Activated CD4-positive, alpha-beta memory T cell treated with anti-CD3 and anti-CD28 coated beads for 36 hours (primary cell): ENCODE results near the gene NUP98. TPM values are rescaled to one million over a fixed set of nuclear protein-coding genes. Genes with fewer than 3 reads are reported as not detected.
A peak's percentile ranks its signal among the peaks of the same experiment; 100 is the strongest.
"Not testable (repeated sequence)": the region's sequence is repeated elsewhere in the genome, so short reads cannot be mapped to it uniquely, and the experiment has no call there.

Source experiments
- CTCF ChIA-PET: fragments of 350-600 bp; sonication (Branson Sonifier 250); formaldehyde crosslinking; loops from one replicate; lab custom pipeline; 2021; ENCODE audit warnings: antibody characterized with exemption, inconsistent platforms; lab: Charles Lee
- POLR2A ChIA-PET: fragments of 350-600 bp; sonication (Branson Sonifier 250); formaldehyde crosslinking; loops from one replicate; lab custom pipeline; 2021; ENCODE audit warnings: antibody characterized with exemption; lab: Charles Lee
- DNase-seq: peaks from one replicate; pipeline ENCODE4 v3.0.0-alpha.2; 2020
- H3K27ac Mint-ChIP-seq: one replicate; pipeline ENCODE4 v1.8.0; 2021; ENCODE audit warnings: mixed read lengths
- H3K27me3 Mint-ChIP-seq: one replicate; pipeline ENCODE4 v1.8.0; 2021; ENCODE audit warnings: mixed read lengths
- H3K36me3 Mint-ChIP-seq: one replicate; pipeline ENCODE4 v1.8.0; 2021; ENCODE audit warnings: mixed read lengths
- H3K4me1 Mint-ChIP-seq: one replicate; pipeline ENCODE4 v1.8.0; 2021; ENCODE audit warnings: low read depth, mixed read lengths
- H3K4me3 Mint-ChIP-seq: one replicate; pipeline ENCODE4 v1.8.0; 2021; ENCODE audit warnings: mild to moderate bottlenecking, mixed read lengths
- H3K9me3 Mint-ChIP-seq: one replicate; pipeline ENCODE4 v1.8.0; 2021; ENCODE audit warnings: mixed read lengths
- intact Hi-C: fragments of 100-400 bp; cut with micrococcal nuclease; formaldehyde crosslinking; loops from one replicate; pipeline ENCODE4 v1.15.1; 2023
- total RNA-seq, 2 experiments: library from RNA; stranded (reverse); gene quantifications; one replicate each; pipeline ENCODE4 v1.2.3, GENCODE V29; 2021

NUP98 gene
- total RNA-seq, 2 experiments from 2014 or later = 90.6 to 104 TPM

- Mint-ChIP-seq H3K27me3 (peaks cover 33% of the 10 kb centered on the region), H3K36me3 (no peaks in the 10 kb centered on the region), H3K4me1 (peaks cover 7% of the 10 kb centered on the region), H3K9me3 (no peaks in the 10 kb centered on the region), H3K4me3 (no peak overlapping the region), H3K27ac (no peak overlapping the region)
- ChIA-PET CTCF (no interaction called here), POLR2A (no interaction called here)
- intact Hi-C loops = no loop called here
- no peak for DNase-seq
Observed at GRCh38 chr11:3645552-3645951, 151.8 kb downstream of the NUP98 start.

- Mint-ChIP-seq H3K36me3 (no peaks in the 10 kb centered on the region), H3K4me3 (no peak within 1 kb of the TSS), H3K27ac (no peak within 1 kb of the TSS), H3K9me3 (no peaks in the 10 kb centered on the region), H3K27me3 (peaks cover 27% of the 10 kb centered on the region), H3K4me1 (peaks cover 7% of the 10 kb centered on the region)
- ChIA-PET POLR2A (no interaction called here), CTCF (no interaction called here)
- intact Hi-C loops = no loop called here
- DNase-seq = no peak
Observed at GRCh38 chr11:3644817-3645235, 152.5 kb downstream of the NUP98 start, which contains the start of gene ART1. Gene ART1 (plus strand): TSS chr11:3645128. CDS start chr11:3659214, 14,086 bp downstream.

- POLR2A ChIA-PET, H3K4me1 Mint-ChIP-seq, CTCF ChIA-PET, intact Hi-C loops, H3K27ac Mint-ChIP-seq, DNase-seq, H3K36me3 Mint-ChIP-seq, H3K9me3 Mint-ChIP-seq: not testable (repeated sequence)
- H3K27me3 Mint-ChIP-seq = peaks cover 13% of the 10 kb centered on the region
- H3K4me3 Mint-ChIP-seq = peak overlapping the region; percentile 70
Observed at GRCh38 chr11:3643102-3643546, 154.2 kb downstream of the NUP98 start.

GRCh38 chr11:3642071-3642951 is 155.0 kb downstream of the NUP98 start:
- peak; percentile 86 for DNase-seq
- H3K9me3 Mint-ChIP-seq = no peaks in the 10 kb centered on the region
- H3K27me3 Mint-ChIP-seq = peaks cover 9% of the 10 kb centered on the region
- intact Hi-C loops = no loop called here
- H3K4me3 Mint-ChIP-seq = peak overlapping the region; percentile 70
- H3K27ac Mint-ChIP-seq = no peak overlapping the region
- no peaks in the 10 kb centered on the region for H3K36me3 Mint-ChIP-seq
- CTCF ChIA-PET = no interaction called here
- peaks cover 7% of the 10 kb centered on the region for H3K4me1 Mint-ChIP-seq
- POLR2A ChIA-PET = no interaction called here

GRCh38 chr11:3641701-3642070 is 155.7 kb downstream of the NUP98 start, which contains the start of gene ART5:
Gene ART5 (minus strand): TSS chr11:3641992. CDS start chr11:3641862, 130 bp downstream.
- H3K4me3 Mint-ChIP-seq = peak within 1 kb of the TSS; percentile 70
- H3K4me1 Mint-ChIP-seq = peaks cover 7% of the 10 kb centered on the region
- H3K27ac Mint-ChIP-seq = no peak within 1 kb of the TSS
- intact Hi-C loops = no loop called here
- DNase-seq = no peak
- no peaks in the 10 kb centered on the region for H3K36me3 Mint-ChIP-seq
- ChIA-PET POLR2A (no interaction called here), CTCF (no interaction called here)
- H3K9me3 Mint-ChIP-seq = no peaks in the 10 kb centered on the region
- H3K27me3 Mint-ChIP-seq = peaks cover 7% of the 10 kb centered on the region

GRCh38 chr11:3641191-3641590 is 156.2 kb downstream of the NUP98 start:
- H3K9me3 Mint-ChIP-seq = no peaks in the 10 kb centered on the region
- intact Hi-C loops = no loop called here
- no peak overlapping the region for H3K27ac Mint-ChIP-seq
- no peaks in the 10 kb centered on the region for H3K36me3 Mint-ChIP-seq
- peaks cover 7% of the 10 kb centered on the region for H3K4me1 Mint-ChIP-seq
- DNase-seq = no peak
- peak overlapping the region; percentile 6 for H3K4me3 Mint-ChIP-seq
- POLR2A ChIA-PET = no interaction called here
- CTCF ChIA-PET = no interaction called here
- H3K27me3 Mint-ChIP-seq = peaks cover 5% of the 10 kb centered on the region

GRCh38 chr11:3639841-3640240 is 157.5 kb downstream of the NUP98 start:
- peaks cover 7% of the 10 kb centered on the region for H3K4me1 Mint-ChIP-seq
- H3K36me3 Mint-ChIP-seq = no peaks in the 10 kb centered on the region
- no peaks in the 10 kb centered on the region for H3K9me3 Mint-ChIP-seq
- no peak for DNase-seq
- POLR2A ChIA-PET = no interaction called here
- H3K4me3 Mint-ChIP-seq = no peak overlapping the region
- CTCF ChIA-PET = no interaction called here
- intact Hi-C loops = no loop called here
- no peak overlapping the region for H3K27ac Mint-ChIP-seq
- H3K27me3 Mint-ChIP-seq = peaks cover under 1% of the 10 kb centered on the region

- no peaks in the 10 kb centered on the region for H3K36me3 Mint-ChIP-seq
- intact Hi-C loops = no loop called here
- ChIA-PET POLR2A (no interaction called here), CTCF (no interaction called here)
- no peaks in the 10 kb centered on the region for H3K9me3 Mint-ChIP-seq
- no peak overlapping the region for H3K4me3 Mint-ChIP-seq
- no peak overlapping the region for H3K27ac Mint-ChIP-seq
- no peak for DNase-seq
- no peaks in the 10 kb centered on the region for H3K27me3 Mint-ChIP-seq
- peaks cover 7% of the 10 kb centered on the region for H3K4me1 Mint-ChIP-seq
Observed at GRCh38 chr11:3638513-3638912, 158.8 kb downstream of the NUP98 start.

- no peaks in the 10 kb centered on the region for H3K9me3 Mint-ChIP-seq
- ChIA-PET CTCF (no interaction called here), POLR2A (no interaction called here)
- intact Hi-C loops = no loop called here
- no peaks in the 10 kb centered on the region for H3K27me3 Mint-ChIP-seq
- H3K4me3 Mint-ChIP-seq = no peak overlapping the region
- H3K4me1 Mint-ChIP-seq = peaks cover 2% of the 10 kb centered on the region
- H3K27ac Mint-ChIP-seq = no peak overlapping the region
- no peak for DNase-seq
- no peaks in the 10 kb centered on the region for H3K36me3 Mint-ChIP-seq
Observed at GRCh38 chr11:3637201-3637600, 160.2 kb downstream of the NUP98 start.

GRCh38 chr11:3635641-3636375 is 161.5 kb downstream of the NUP98 start:
- no peaks in the 10 kb centered on the region for H3K36me3 Mint-ChIP-seq
- H3K4me1 Mint-ChIP-seq = peaks cover 3% of the 10 kb centered on the region
- ChIA-PET CTCF (no interaction called here), POLR2A (no interaction called here)
- intact Hi-C loops = no loop called here
- H3K27ac Mint-ChIP-seq = no peak overlapping the region
- DNase-seq = no peak
- no peaks in the 10 kb centered on the region for H3K9me3 Mint-ChIP-seq
- no peaks in the 10 kb centered on the region for H3K27me3 Mint-ChIP-seq
- H3K4me3 Mint-ChIP-seq = no peak overlapping the region

GRCh38 chr11:3632070-3632660 is 165.2 kb downstream of the NUP98 start:
- Mint-ChIP-seq H3K27ac (no peak overlapping the region), H3K4me1 (peaks cover 3% of the 10 kb centered on the region), H3K4me3 (no peak overlapping the region), H3K9me3 (no peaks in the 10 kb centered on the region), H3K36me3 (no peaks in the 10 kb centered on the region), H3K27me3 (no peaks in the 10 kb centered on the region)
- POLR2A ChIA-PET = interaction anchor here (0.6 kb wide), 1 partner anchor 27 kb away, joined by 5 read pairs; no protein-coding TSS in a partner anchor
- DNase-seq = no peak
- intact Hi-C loops = no loop called here
- CTCF ChIA-PET = no interaction called here

- CTCF ChIA-PET = no interaction called here
- H3K4me3 Mint-ChIP-seq = no peak overlapping the region
- H3K9me3 Mint-ChIP-seq = no peaks in the 10 kb centered on the region
- peaks cover 6% of the 10 kb centered on the region for H3K4me1 Mint-ChIP-seq
- H3K36me3 Mint-ChIP-seq = no peaks in the 10 kb centered on the region
- intact Hi-C loops = no loop called here
- POLR2A ChIA-PET = no interaction called here
- H3K27ac Mint-ChIP-seq = no peak overlapping the region
- H3K27me3 Mint-ChIP-seq = no peaks in the 10 kb centered on the region
- DNase-seq = no peak
Observed at GRCh38 chr11:3631331-3631730, 166.0 kb downstream of the NUP98 start.
